Fibroblast of lung (primary cell): Measurements from ENCODE around the gene ANO2. TPM values are rescaled to one million over a fixed set of nuclear protein-coding genes. Genes with fewer than 3 reads are reported as not detected.

Source experiments
- DNase-seq, 2 donors: peaks; one replicate each; pipeline versions ENCODE4 v3.0.0 to v3.0.0-alpha.2; 2010; ENCODE audit warnings: low read depth in 2 of 2
- H2AFZ ChIP-seq: 2 replicates; pipeline ENCODE4 v1.5.1; 2012; ENCODE audit warnings: low read length, control low read depth, inconsistent platforms
- H3K27ac ChIP-seq: 2 replicates; pipeline ENCODE4 v1.5.1; 2011; ENCODE audit warnings: low read length, control low read depth; ENCODE audit not compliant: insufficient read depth
- H3K27me3 ChIP-seq: 2 replicates; pipeline ENCODE4 v1.5.1; 2011; ENCODE audit warnings: mild to moderate bottlenecking, low read length; ENCODE audit not compliant: control insufficient read depth, insufficient read depth
- H3K36me3 ChIP-seq: 2 replicates; pipeline ENCODE4 v1.5.1; 2011; ENCODE audit warnings: low read length; ENCODE audit not compliant: control insufficient read depth, insufficient read depth
- H3K4me1 ChIP-seq: 2 replicates; pipeline ENCODE4 v1.5.1; 2011; ENCODE audit warnings: low read length; ENCODE audit not compliant: control insufficient read depth, insufficient read depth; ENCODE audit errors: extremely low read depth
- H3K4me2 ChIP-seq: 2 replicates; pipeline ENCODE4 v1.5.1; 2011; ENCODE audit warnings: low read length, control low read depth; ENCODE audit not compliant: insufficient read depth; ENCODE audit errors: extremely low read depth
- H3K4me3 ChIP-seq, 4 experiments: fragments of 200-600 bp in 1 of 4; sonication (generic) in 1 of 4; replicated peaks in 1 of 4; 2 replicates each; pipeline ENCODE4 v1.5.1; 2011 to 2016; ENCODE audit warnings: low read length in 4 of 4, low read depth in 3 of 4, mild to moderate bottlenecking in 3 of 4, control low read depth in 2 of 4, inconsistent platforms in 1 of 4, mixed read lengths in 1 of 4; ENCODE audit not compliant: insufficient read depth in 1 of 4; ENCODE audit errors: control extremely low read depth in 1 of 4
- H3K79me2 ChIP-seq: 2 replicates; pipeline ENCODE4 v1.5.1; 2012; ENCODE audit warnings: mild to moderate bottlenecking, low read length, inconsistent platforms; ENCODE audit not compliant: control insufficient read depth, insufficient read depth
- H3K9ac ChIP-seq: 2 replicates; pipeline ENCODE4 v1.5.1; 2011; ENCODE audit warnings: mild to moderate bottlenecking, low read length, control low read depth; ENCODE audit not compliant: insufficient read depth
- H3K9me3 ChIP-seq: 2 replicates; pipeline ENCODE4 v1.5.1; 2012; ENCODE audit warnings: low read depth, low read length; ENCODE audit not compliant: control insufficient read depth, insufficient read depth
- H4K20me1 ChIP-seq: 2 replicates; pipeline ENCODE4 v1.5.1; 2011; ENCODE audit warnings: low read length; ENCODE audit not compliant: control insufficient read depth, insufficient read depth; ENCODE audit errors: extremely low read depth
- CTCF ChIP-seq, 2 donors: IDR thresholded peaks in 1 of 2; conservative IDR thresholded peaks in 1 of 2; 1 replicate in 1 of 2; 2 replicates in 1 of 2; pipeline ENCODE4 v1.5.1; 2011 to 2012; ENCODE audit warnings: low read length in 2 of 2, control low read depth in 1 of 2, inconsistent platforms in 1 of 2, low read depth in 1 of 2, mild to moderate bottlenecking in 1 of 2
- EZH2 ChIP-seq: IDR thresholded peaks from 2 replicates; pipeline ENCODE4 v1.5.1; 2012; ENCODE audit warnings: low read length, control low read depth, mild to moderate bottlenecking; ENCODE audit errors: missing control alignments
- polyA plus RNA-seq, 2 donors: library from polyadenylated mRNA; depleted of rRNA in 1 of 2; stranded (reverse) in 1 of 2; unstranded in 1 of 2; fragments of >200 nt; gene quantifications; 2 replicates each; pipeline ENCODE4 v1.2.1, GENCODE V29; 2011 to 2012; ENCODE audit warnings: missing spikeins in 1 of 2
- total RNA-seq: library from RNA; depleted of rRNA; stranded (reverse); fragments of >200 nt; gene quantifications from 2 replicates; pipeline ENCODE4 v1.2.1, GENCODE V29; 2014

Gene ANO2
- total and polyA plus RNA-seq, 2 donors (not counting 1 experiment from before 2014, with no cell fraction given), result 0.15 to 0.17 TPM

GRCh38 chr12:5535541-5535940, 409.5 kb downstream of the ANO2 start:
- Histone ChIP-seq H3K4me2 (no peak overlapping the region), H3K9me3 (no peaks in the 10 kb centered on the region), H3K9ac (no peak overlapping the region), H3K36me3 (no peaks in the 10 kb centered on the region), H3K4me3 (no peak overlapping the region), H3K79me2 (no peaks in the 10 kb centered on the region), H3K27ac (no peak overlapping the region), H3K27me3 (no peaks in the 10 kb centered on the region), H3K4me1 (no peaks in the 10 kb centered on the region), H4K20me1 (no peaks in the 10 kb centered on the region), H2AFZ (no peak overlapping the region)
- DNase-seq, result no peak
- TF ChIP-seq EZH2 (no peak), CTCF (conservative IDR thresholded peaks at IDR 0.05 in 1 of 2, IDR thresholded peaks at IDR 0.05 in 1 of 2; ENCODE audit: low read depth in 1 of 2, low read length in 2 of 2) (no peak)

- Histone ChIP-seq H3K27me3 (no peaks in the 10 kb centered on the region), H3K4me3 (no peak overlapping the region)
These were observed 410.4 kb downstream of the ANO2 start for GRCh38 chr12:5534426-5535199.

GRCh38 chr12:5533368-5533767, 411.7 kb downstream of the ANO2 start:
- Histone ChIP-seq H3K4me3 (no peak overlapping the region), H3K36me3 (no peaks in the 10 kb centered on the region), H3K27ac (no peak overlapping the region), H3K27me3 (no peaks in the 10 kb centered on the region), H3K4me1 (no peaks in the 10 kb centered on the region), H3K9ac (no peak overlapping the region), H2AFZ (no peak overlapping the region), H3K9me3 (no peaks in the 10 kb centered on the region), H3K79me2 (no peaks in the 10 kb centered on the region), H4K20me1 (no peaks in the 10 kb centered on the region), H3K4me2 (no peak overlapping the region)
- DNase-seq, result no peak
- TF ChIP-seq CTCF (conservative IDR thresholded peaks at IDR 0.05 in 1 of 2, IDR thresholded peaks at IDR 0.05 in 1 of 2; ENCODE audit: low read depth in 1 of 2, low read length in 2 of 2), result no peak
- no peak for TF ChIP-seq EZH2

More at GRCh38 chr12:5534426-5535199, 410.4 kb downstream of the ANO2 start:
- no peak overlapping the region for H3K27ac ChIP-seq
- no peaks in the 10 kb centered on the region for H3K9me3 ChIP-seq
- H4K20me1 ChIP-seq, result no peaks in the 10 kb centered on the region
- H3K4me1 ChIP-seq, result no peaks in the 10 kb centered on the region
- DNase-seq, result no peak
- no peak overlapping the region for H2AFZ ChIP-seq
- H3K36me3 ChIP-seq, result no peaks in the 10 kb centered on the region
- TF ChIP-seq CTCF (conservative IDR thresholded peaks at IDR 0.05 in 1 of 2, IDR thresholded peaks at IDR 0.05 in 1 of 2; ENCODE audit: low read depth in 1 of 2, low read length in 2 of 2) (no peak), EZH2 (no peak)
- H3K9ac ChIP-seq, result no peak overlapping the region
- H3K4me2 ChIP-seq, result no peak overlapping the region
- H3K79me2 ChIP-seq, result no peaks in the 10 kb centered on the region
